Measurements from ENCODE around the gene STK10.

STK10 gene

GRCh38 chr5:172171118-172171517, 16.9 kb downstream of the STK10 start:
- H3K27me3 ChIP-seq (ENCODE audit: insufficient read depth, poor library complexity, severe bottlenecking) = no peaks in the 10 kb centered on the region
- TF ChIP-seq POLR2AphosphoS5 (IDR thresholded peaks at IDR 0.05; ENCODE audit: low read depth) (no peak), GABPA (IDR thresholded peaks at IDR 0.05; ENCODE audit: low read depth) (no peak), REST (IDR thresholded peaks at IDR 0.05; ENCODE audit: insufficient replicate concordance, low read depth) (no peak), SPI1 (IDR thresholded peaks at IDR 0.05; ENCODE audit: borderline replicate concordance, low read depth) (no peak)
- TF ChIP-seq, protein P1, sequence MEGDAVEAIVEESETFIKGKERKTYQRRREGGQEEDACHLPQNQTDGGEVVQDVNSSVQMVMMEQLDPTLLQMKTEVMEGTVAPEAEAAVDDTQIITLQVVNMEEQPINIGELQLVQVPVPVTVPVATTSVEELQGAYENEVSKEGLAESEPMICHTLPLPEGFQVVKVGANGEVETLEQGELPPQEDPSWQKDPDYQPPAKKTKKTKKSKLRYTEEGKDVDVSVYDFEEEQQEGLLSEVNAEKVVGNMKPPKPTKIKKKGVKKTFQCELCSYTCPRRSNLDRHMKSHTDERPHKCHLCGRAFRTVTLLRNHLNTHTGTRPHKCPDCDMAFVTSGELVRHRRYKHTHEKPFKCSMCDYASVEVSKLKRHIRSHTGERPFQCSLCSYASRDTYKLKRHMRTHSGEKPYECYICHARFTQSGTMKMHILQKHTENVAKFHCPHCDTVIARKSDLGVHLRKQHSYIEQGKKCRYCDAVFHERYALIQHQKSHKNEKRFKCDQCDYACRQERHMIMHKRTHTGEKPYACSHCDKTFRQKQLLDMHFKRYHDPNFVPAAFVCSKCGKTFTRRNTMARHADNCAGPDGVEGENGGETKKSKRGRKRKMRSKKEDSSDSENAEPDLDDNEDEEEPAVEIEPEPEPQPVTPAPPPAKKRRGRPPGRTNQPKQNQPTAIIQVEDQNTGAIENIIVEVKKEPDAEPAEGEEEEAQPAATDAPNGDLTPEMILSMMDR (IDR thresholded peaks at IDR 0.05; ENCODE audit: insufficient read depth, low read length) = no peak
- H3K27ac ChIP-seq (replicated peaks) = no peak overlapping the region
- DNase-seq (ENCODE audit: low read depth in 1 of 2, low spot score in 1 of 2) = no peak
- H3K4me3 ChIP-seq (replicated peaks; ENCODE audit: insufficient read depth, low read length) = no peak overlapping the region

GRCh38 chr5:172170251-172170701, 17.7 kb downstream of the STK10 start:
- H3K27me3 ChIP-seq (ENCODE audit: insufficient read depth, poor library complexity, severe bottlenecking) = no peaks in the 10 kb centered on the region
- no peak overlapping the region for H3K4me3 ChIP-seq (replicated peaks; ENCODE audit: insufficient read depth, low read length)
- TF ChIP-seq SPI1 (IDR thresholded peaks at IDR 0.05; ENCODE audit: borderline replicate concordance, low read depth) = no peak
- TF ChIP-seq, protein P1 (IDR thresholded peaks at IDR 0.05; ENCODE audit: insufficient read depth, low read length) = no peak
- no peak for TF ChIP-seq GABPA (IDR thresholded peaks at IDR 0.05; ENCODE audit: low read depth)
- no peak overlapping the region for H3K27ac ChIP-seq (replicated peaks)
- no peak for DNase-seq (ENCODE audit: low read depth in 1 of 2, low spot score in 1 of 2)

DNA sequence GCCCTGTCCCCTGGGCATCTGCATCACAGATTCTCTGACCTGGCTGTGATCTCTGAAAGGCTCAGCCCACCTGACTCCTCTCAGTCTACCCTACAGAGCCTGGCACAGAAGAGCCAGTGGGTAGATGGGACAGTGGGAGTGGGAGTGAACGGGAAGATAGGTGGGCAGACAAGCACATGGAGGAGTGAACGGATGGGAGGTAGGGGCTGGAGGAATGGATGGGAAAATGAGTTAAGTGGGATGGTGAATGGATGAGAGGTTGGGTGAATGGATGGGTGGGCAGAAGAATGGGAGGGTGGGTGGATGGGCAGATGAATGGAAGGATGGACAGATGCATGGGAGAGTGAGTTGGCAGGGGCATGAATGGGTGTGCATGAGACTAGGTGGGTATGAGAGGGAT, 18.8 kb downstream of the STK10 start:
- no peak for DNase-seq (ENCODE audit: low read depth in 1 of 2, low spot score in 1 of 2)
- Histone ChIP-seq H3K27me3 (ENCODE audit: insufficient read depth, poor library complexity, severe bottlenecking) (no peaks in the 10 kb centered on the region), H3K4me3 (replicated peaks; ENCODE audit: insufficient read depth, low read length) (no peak overlapping the region), H3K27ac (replicated peaks) (no peak overlapping the region)
- TF ChIP-seq, protein P1 (IDR thresholded peaks at IDR 0.05; ENCODE audit: insufficient read depth, low read length) = no peak
- TF ChIP-seq REST (IDR thresholded peaks at IDR 0.05; ENCODE audit: insufficient replicate concordance, low read depth) (no peak), SPI1 (IDR thresholded peaks at IDR 0.05; ENCODE audit: borderline replicate concordance, low read depth) (no peak), GABPA (IDR thresholded peaks at IDR 0.05; ENCODE audit: low read depth) (no peak), POLR2AphosphoS5 (IDR thresholded peaks at IDR 0.05; ENCODE audit: low read depth) (no peak)

DNA sequence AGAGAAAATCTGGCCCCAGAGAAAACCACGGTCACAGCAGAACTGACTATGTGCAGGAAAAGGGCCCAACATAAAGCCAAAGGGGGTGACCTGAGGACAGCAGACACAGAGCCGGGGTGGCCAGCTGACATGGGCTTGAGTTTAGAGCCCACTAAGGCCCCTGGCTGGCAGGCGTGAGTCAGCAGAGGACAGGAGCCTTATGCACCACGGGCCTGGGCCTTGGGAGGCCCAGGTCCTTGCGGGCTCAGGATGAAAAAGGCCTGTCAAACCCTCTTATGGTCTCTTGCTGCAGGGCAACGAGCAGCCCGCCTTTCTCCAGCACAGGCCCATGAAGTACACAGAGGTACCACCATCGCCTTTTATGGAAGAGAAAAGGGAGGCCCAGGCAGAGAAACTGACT, 19.7 kb downstream of the STK10 start:
- no peak for DNase-seq (ENCODE audit: low read depth in 1 of 2, low spot score in 1 of 2)
- TF ChIP-seq GABPA (IDR thresholded peaks at IDR 0.05; ENCODE audit: low read depth) (no peak), POLR2AphosphoS5 (IDR thresholded peaks at IDR 0.05; ENCODE audit: low read depth) (no peak), REST (IDR thresholded peaks at IDR 0.05; ENCODE audit: insufficient replicate concordance, low read depth) (no peak), SPI1 (IDR thresholded peaks at IDR 0.05; ENCODE audit: borderline replicate concordance, low read depth) (no peak)
- TF ChIP-seq, protein P1 (IDR thresholded peaks at IDR 0.05; ENCODE audit: insufficient read depth, low read length) = no peak
- H3K27ac ChIP-seq (replicated peaks) = no peak overlapping the region

More for the DNA sequence above, 19.7 kb downstream of the STK10 start:
- no peak overlapping the region for H3K4me3 ChIP-seq (replicated peaks; ENCODE audit: insufficient read depth, low read length)
- H3K27me3 ChIP-seq (ENCODE audit: insufficient read depth, poor library complexity, severe bottlenecking) = no peaks in the 10 kb centered on the region
